A549 treated with dexamethasone at 1 μM for 4 hours (cell line): ENCODE results near the gene PRELID3B. TPM values are rescaled to one million over a fixed set of nuclear protein-coding genes. Genes with fewer than 3 reads are reported as not detected.

Source experiments
- total RNA-seq: library from RNA; stranded (reverse); fragments of 200-300 nt; extraction: Qiagen RNA extraction; gene quantifications from 5 replicates; pipeline ENCODE4 v1.2.3, GENCODE V29; 2022

Gene PRELID3B
- 58.6 to 69.8 TPM (median 65.8 TPM) in 5 replicates for total RNA-seq

GRCh38 chr20:59042151-59042795 is at the start of gene PRELID3B:
Gene PRELID3B (minus strand): TSS chr20:59042786. CDS start chr20:59042730, 56 bp downstream.

GRCh38 chr20:59032023-59032712 is 10.4 kb downstream of the PRELID3B start, which contains the start of gene ATP5F1E:
Gene ATP5F1E (minus strand): TSS chr20:59032335. CDS start chr20:59032251, 84 bp downstream.

DNA sequence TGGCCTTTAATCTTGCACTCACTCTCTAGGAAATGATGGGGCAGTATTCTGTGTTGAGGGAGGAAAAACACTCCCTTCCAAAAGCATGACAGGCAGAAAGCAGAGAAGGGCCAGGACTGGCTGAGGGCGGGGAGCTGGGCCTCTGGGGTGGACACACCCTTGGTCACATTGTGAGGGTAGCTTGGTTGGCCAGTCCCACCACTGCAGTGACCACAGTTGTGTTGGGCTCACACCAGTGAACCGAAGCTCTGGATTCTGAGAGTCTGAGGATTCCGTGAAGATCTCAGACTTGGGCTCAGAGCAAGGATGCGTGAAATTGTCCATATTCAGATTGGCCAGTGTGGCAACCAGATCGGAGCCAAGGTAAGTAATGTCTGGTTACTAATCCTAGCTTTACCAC is 23.4 kb downstream of the PRELID3B start, which contains the start of gene TUBB1:
Gene TUBB1, plus strand, starts transcription at position 213 of the 400 bp plus-strand sequence. Its CDS starts 94 bp downstream, at position 307.

DNA sequence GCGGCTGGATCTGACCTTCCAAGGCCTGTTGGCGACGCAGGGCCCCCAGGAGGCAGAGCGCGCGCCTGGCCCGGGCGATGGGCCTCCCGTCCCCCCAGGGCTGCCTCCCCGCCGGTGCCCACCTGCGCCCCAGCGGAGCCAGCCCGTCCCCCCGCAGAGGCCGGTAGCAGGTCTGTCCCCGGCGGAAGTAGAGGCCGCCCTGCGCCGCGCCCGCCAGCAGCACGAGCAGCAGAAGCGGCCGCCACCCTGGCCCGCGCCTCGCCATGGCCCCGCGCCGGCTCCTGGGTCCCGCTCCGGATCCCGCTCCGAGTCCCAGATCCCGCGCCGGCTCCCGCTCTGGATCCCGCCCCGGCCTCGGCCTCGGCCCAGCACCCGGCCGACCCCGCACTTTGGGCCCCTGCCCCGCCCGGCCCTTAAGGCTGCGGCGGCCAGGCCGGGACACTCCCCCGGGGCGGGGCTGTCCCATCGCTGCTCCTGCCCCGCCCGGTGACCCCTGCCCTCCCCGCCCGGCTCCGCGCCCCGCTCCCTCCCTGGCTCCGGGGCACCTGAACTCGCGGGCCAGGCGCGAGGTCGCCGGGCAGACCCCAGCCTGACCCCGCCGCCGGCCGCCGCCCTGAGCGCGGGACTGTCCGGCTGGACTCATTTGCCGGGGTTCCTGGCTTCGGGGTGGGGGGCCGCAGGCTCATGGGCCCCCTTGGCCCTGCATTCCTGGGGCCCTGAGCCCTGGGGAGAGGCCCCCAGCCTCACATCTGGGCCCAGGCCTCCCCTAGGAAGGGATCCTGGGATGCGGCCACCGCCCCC is 35.5 kb downstream of the PRELID3B start, which contains the start of gene CTSZ:
Gene CTSZ, minus strand, starts transcription at position 391 of the 801 bp plus-strand sequence. Its CDS starts 126 bp downstream, at position 265.

Other genes starting within 250 kb of the PRELID3B start
- gene GNAS-AS1, start 191.9 kb downstream of the PRELID3B start, total RNA-seq, result not detected in 5 replicates
- 649 to 731 TPM (median 682 TPM) in 5 replicates for gene GNAS, start 190.1 kb downstream of the PRELID3B start, total RNA-seq
- 39.5 to 47.3 TPM (median 45.4 TPM) in 5 replicates for gene NELFCD, start 61.5 kb downstream of the PRELID3B start, total RNA-seq
- 148 to 209 TPM (median 200 TPM) in 5 replicates for gene CTSZ, start 35.5 kb downstream of the PRELID3B start, total RNA-seq
- 0.02 TPM in 2 of 5 replicates, not detected in the others for gene TUBB1, start 23.4 kb downstream of the PRELID3B start, total RNA-seq
- 77.2 to 163 TPM (median 78.1 TPM) in 5 replicates for gene ATP5F1E, start 10.5 kb downstream of the PRELID3B start, total RNA-seq
- gene ZNF831, start 121.0 kb upstream of the PRELID3B start, total RNA-seq, result not detected in 5 replicates